Measurements from ENCODE around the gene PTOV1.

The PTOV1 gene

GRCh38 chr19:49892716-49893115 lies 41.8 kb downstream of the PTOV1 start:
- no peak for DNase-seq

GRCh38 chr19:49894011-49894664 lies 43.2 kb downstream of the PTOV1 start:
- DNase-seq, result no peak

GRCh38 chr19:49894879-49895565 lies 44.1 kb downstream of the PTOV1 start:
- DNase-seq, result no peak

GRCh38 chr19:49895566-49896297 lies 44.8 kb downstream of the PTOV1 start:
- DNase-seq, result no peak

GRCh38 chr19:49896863-49897621 lies 46.1 kb downstream of the PTOV1 start, which contains the start of gene IL4I1:
Gene IL4I1 (minus strand): TSS chr19:49896887. CDS start chr19:49896160, 727 bp downstream.
- no peak for DNase-seq

GRCh38 chr19:49904136-49904535 lies 53.2 kb downstream of the PTOV1 start:
- no peak for DNase-seq

GRCh38 chr19:49906879-49907564 lies 56.1 kb downstream of the PTOV1 start:
- DNase-seq, result no peak

- DNase-seq, result no peak
Observed at GRCh38 chr19:49907745-49908446, 56.9 kb downstream of the PTOV1 start.

- DNase-seq, result no peak
Observed at GRCh38 chr19:49908480-49909420, 57.8 kb downstream of the PTOV1 start.

- no peak for DNase-seq
Observed at GRCh38 chr19:49910179-49910578, 59.2 kb downstream of the PTOV1 start.
